ENCODE measurements around the gene UBXN11.

Gene UBXN11

DNA sequence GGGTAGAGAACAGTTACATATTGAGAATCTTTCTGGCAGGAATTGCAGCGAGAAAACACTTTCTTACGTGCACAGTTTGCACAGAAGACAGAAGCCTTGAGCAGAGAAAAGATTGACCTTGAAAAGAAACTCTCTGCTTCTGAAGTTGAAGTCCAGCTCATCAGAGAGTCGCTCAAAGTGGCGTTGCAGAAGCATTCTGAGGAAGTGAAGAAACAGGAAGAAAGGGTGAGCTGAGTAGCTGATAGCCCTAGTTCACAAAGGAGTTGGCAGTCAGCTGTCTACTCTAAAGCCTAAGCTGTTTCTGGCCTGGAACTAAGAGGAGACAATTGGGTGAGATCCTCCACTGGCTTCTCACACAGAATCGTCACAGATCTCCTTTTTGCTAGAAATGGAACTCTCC, 46.9 kb downstream of the UBXN11 start:
- DNase-seq, result peak; percentile 76

DNA sequence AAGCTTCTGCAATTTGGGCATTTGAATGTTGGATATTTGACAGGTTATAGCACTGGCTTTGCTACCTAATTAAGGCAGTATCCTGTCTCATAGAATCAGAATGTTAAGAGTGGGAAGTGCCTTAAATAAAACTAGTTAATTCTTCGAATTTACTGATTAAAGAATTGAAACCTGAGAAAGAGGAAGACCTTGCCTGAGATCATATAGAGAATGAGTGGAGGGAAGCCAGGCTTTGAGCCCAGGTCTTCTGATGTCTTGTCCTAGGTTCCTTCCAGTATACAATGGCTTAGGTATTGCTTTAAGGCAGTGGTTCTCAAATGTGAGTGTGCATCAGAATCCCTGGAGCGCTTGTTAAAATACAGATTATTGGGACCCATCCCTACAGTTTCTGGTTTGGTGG, 47.4 kb downstream of the UBXN11 start:
- no peak for DNase-seq

DNA sequence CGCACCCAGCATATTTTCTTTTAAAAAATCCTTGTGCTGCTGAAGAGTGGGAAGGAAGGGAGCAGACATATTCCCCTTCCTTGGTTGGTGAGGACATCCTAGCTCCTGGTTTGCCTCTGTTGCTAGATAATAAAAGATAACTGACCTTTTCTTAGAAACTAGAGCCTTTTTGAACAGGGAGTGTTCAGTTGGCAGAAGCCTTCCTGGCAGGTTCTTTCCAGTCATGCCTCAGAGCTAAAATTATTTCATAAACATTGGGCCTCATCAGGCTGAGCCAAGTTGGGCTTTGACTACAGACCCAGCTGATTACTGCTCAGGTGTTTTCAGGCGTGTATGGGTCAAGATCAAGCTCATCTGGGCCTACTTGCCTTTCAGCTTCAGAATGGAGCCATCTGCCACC, 49.2 kb downstream of the UBXN11 start:
- no peak for DNase-seq

DNA sequence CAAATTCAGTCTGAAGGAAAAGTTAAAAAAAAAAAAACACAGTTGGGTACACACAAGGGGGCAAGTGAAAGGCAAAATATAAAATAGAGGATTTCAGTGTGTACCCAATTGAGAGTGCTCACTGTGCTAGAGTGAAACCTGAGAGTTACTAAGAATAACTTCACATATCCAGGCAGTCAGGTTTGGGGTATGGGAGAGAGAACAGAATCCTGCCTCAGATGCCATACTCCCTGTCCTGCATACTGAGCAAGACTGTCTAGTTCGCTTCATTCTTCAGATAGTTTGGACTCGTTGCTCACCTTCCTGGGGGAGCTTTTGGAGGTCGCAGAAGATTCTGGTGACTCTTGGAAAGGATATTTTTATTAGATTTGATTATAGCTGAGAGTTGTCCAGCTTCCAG, 52.0 kb downstream of the UBXN11 start:
- no peak for DNase-seq

DNA sequence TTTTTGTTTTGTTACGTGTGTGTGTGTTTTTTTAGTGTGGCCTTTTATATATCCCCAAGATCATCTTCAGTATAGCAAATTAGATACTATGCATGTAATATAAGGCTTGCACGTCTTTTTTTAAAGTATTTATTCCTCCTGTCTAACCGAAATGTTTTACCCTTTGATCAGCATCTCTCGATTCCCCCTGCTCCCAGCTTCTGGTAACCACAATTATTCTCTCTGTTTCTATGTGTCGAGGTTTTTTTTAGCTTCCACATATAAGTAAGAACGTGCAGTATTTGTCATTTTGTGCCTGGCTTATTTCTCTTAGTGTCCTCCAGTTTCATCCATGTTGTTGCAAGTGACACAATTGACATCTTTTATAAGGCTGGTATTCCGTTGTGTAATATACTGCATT, 53.7 kb downstream of the UBXN11 start:
- DNase-seq, result no peak

DNA sequence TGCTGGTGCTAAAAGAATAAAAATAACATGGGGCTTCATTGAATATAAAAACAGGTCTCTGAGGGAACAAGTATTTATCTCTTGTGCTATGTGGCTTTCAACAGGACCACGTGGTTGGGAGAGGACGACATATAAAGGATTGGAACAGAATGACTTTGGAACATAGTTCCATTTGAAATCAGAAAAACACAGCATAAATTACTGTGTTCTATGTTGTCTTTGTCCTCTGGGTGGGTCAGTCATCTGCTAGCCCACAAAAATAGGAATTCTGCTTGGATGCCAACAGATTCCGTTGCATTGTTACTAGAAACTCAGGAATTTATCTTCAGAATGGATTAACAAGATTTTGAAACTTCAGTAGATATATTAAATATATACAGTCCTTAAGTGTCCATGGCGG, 66.5 kb downstream of the UBXN11 start:
- no peak for DNase-seq

DNA sequence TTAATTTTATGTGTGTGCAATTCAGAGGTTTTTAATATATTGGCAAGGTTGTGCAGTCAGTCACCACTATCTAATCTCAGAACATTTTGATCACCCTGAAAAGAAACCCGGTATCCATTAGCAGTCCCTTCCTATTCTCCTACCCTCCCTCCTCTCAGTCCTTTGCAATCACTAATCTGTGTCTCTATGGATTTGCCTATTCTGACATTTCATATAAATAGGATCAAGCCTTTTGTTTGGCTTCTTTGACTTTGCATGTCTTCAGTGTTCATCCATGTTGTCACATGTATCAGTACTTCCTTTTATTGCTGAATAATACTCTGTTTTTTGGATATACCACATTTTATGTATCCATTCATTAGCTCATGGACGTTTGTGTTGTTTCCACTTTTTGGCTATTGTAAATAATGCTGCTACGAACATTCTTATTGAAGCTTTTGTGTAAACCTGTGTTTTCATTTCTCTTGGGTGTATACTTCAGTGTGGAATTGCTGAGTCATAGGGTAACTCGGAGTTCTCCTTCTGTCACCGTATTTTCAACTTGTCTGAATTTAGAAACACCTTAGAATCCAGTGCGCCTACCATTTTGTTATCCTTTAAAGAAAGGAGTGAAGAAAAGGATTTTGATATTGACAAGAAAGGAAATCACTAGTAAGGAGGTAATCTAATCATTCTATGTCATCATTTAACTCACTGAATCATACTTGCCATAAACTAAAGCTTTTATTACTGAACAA, 69.0 kb downstream of the UBXN11 start:
- DNase-seq, result peak; percentile 68

DNA sequence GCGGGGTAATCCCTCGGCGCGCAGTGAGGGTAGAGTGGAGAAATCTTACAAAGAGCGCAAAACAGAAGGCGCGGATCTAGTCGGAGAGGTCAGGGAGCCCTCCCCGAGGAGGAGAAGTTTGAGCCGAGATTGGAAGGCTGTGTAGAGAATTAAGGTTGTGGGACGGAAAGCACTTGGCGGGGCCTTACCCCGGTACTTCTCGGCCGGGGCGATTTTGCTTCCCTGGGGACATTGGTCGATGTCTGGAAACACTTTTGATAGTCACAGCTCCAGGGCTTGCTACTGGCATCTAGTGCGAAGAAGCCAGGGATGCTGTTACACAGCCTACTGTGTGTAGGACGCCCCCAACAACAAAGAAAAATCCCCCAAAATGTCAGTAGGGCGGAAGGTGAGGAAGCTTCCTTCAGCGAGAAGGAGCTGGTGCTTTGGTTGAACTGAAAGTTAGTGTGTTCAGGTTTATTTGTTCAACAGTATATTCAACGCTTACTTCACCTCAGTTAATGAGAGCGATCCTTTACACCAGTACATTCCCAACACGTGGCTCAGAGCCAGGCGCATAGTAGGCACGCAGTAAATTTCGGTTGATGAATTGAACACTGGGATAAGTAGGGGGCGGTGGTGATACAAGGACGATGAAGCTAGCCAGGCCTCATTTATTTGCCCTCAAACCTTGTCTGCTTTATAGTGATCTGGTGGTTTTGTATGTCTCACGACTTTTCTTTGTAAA, 71.6 kb downstream of the UBXN11 start:
- DNase-seq, result peak; percentile 71

DNA sequence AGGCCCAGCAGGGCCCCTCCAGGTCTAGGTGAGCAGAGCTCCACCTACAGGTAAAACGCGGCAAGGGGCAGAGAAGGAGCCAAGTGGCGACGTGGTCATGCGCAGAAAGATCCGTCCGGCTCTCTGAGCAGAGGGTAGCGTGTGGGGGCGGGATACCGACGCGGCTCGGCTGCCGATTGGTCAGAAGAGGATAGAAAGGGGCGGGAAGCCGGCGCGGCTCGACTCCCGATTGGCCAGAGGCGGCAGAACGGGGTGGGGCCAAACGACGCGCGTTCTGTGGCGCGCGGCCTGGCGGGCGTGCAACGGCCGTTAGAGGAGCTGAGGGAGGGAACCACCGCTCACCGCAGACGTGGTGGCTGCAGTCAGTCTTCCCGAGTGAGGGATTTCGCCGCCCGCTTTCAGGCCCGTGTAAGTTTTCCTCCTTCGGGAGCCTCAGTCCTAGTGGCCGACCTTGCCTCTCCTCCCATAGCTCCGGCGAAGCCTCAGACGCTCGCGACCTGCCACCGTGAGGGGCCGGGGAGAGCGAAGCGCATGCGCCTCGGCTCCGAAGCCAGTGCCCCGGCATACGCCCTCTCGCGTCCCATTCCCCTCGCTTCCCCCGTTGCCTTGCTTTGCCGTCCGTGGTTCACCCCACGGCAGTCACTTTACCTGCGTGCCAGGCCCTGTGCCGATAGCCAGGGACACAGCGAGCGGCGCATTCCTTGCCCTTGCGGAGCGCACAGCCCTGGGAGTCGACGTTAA, 72.4 kb downstream of the UBXN11 start, which contains the start of gene CEP85:
TSS of gene CEP85 (plus strand) at position 298 of the 741 bp plus-strand sequence. CDS start 5,584 bp downstream, outside the sequence.
- peak; percentile 99 for DNase-seq

All from hematopoietic multipotent progenitor cell treated with erythropoietin and hydrocortisone succinate and interleukin-3 and kit ligand, for 4 days (in vitro differentiated cells).